Subcutaneous adipose tissue (tissue), 4 donors: ENCODE data around the gene GPR137. TPM values are rescaled to one million over a fixed set of nuclear protein-coding genes. Genes with fewer than 3 reads are reported as not detected.

Source experiments
- total RNA-seq, 4 donors: library from RNA; depleted of rRNA; stranded (reverse); fragments of >200 nt; gene quantifications; one replicate each; pipeline ENCODE4 v1.1.0, GENCODE V29; 2016
- TF ChIP-seq, protein P1 (sequence below): fragments of 450-650 bp; IDR thresholded peaks from one replicate; pipeline ENCODE4 v1.5.1; 2016; ENCODE audit warnings: low read depth, mild to moderate bottlenecking, control low read depth, antibody characterized with exemption, moderate library complexity

Gene GPR137
- total RNA-seq, 4 donors from 2014 or later: 7.7 to 18.1 (median 14.7) TPM

- TF ChIP-seq, protein P1, sequence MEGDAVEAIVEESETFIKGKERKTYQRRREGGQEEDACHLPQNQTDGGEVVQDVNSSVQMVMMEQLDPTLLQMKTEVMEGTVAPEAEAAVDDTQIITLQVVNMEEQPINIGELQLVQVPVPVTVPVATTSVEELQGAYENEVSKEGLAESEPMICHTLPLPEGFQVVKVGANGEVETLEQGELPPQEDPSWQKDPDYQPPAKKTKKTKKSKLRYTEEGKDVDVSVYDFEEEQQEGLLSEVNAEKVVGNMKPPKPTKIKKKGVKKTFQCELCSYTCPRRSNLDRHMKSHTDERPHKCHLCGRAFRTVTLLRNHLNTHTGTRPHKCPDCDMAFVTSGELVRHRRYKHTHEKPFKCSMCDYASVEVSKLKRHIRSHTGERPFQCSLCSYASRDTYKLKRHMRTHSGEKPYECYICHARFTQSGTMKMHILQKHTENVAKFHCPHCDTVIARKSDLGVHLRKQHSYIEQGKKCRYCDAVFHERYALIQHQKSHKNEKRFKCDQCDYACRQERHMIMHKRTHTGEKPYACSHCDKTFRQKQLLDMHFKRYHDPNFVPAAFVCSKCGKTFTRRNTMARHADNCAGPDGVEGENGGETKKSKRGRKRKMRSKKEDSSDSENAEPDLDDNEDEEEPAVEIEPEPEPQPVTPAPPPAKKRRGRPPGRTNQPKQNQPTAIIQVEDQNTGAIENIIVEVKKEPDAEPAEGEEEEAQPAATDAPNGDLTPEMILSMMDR: no peak
These were observed 30.2 kb upstream of the GPR137 start for GRCh38 chr11:64255135-64256128.

DNA sequence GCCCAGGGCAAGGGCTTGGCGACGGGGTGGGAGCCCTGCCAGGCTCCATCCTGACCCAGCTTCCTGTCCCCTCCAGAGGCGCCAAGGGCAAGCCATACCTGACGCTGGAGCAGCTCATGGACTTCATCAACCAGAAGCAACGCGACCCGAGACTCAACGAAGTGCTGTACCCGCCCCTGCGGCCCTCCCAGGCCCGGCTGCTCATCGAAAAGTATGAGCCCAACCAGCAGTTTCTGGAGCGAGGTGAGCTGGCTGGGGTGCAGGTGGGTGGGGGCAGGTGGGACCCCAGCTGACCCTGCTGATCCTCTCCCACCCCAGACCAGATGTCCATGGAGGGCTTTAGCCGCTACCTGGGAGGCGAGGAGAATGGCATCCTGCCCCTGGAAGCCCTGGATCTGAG is 29.3 kb upstream of the GPR137 start:
- TF ChIP-seq, protein P1: no peak

DNA sequence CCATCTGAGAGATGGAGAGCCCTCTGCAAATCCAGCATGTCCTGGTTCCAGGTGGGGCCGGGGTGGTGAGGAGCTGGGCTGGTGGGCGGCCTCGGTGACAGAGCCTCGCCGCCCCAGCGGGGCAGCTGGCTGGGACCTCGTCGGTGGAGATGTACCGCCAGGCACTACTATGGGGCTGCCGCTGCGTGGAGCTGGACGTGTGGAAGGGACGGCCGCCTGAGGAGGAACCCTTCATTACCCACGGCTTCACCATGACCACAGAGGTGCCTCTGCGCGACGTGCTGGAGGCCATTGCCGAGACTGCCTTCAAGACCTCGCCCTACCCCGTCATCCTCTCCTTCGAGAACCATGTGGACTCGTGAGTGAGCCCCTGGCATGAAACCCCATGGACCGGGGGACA is 27.3 kb upstream of the GPR137 start:
- TF ChIP-seq, protein P1: no peak

GRCh38 chr11:64258946-64259532 is 26.6 kb upstream of the GPR137 start:
- TF ChIP-seq, protein P1: no peak

DNA sequence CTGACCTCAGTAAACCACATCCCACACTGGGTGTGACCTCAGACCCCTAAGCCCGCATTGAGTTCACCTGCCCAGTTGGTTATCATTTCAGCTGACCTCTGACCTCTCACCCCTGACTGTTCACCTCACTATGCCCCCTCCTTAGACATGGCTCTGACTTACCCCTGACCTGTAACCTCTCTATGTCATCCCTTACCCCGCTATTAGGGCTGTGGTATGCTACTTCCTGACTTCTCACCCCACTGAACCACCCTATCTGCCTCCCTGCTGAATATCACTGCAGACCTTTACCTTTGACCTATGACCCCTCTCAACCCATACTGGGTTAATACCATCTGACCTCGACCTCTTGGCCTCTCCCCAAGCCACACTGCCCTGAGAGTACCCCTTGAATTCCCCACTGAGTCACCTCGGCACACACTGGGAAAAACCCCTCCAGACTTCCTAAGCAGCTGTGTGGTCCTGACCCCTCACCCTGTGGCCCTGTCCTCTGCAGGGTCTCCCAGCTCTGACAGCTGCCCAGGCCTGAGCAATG is 26.0 kb upstream of the GPR137 start:
- TF ChIP-seq, protein P1: no peak

GRCh38 chr11:64260147-64260708 is 25.4 kb upstream of the GPR137 start:
- TF ChIP-seq, protein P1: no peak

GRCh38 chr11:64261556-64262080 is 24.0 kb upstream of the GPR137 start:
- TF ChIP-seq, protein P1: no peak
